Keratinocyte (primary cell): ENCODE measurements around the gene TRUB1.

Experiments
- CTCF ChIP-seq, 3 experiments: IDR thresholded peaks in 1 of 3; conservative IDR thresholded peaks in 1 of 3; optimal IDR thresholded peaks in 1 of 3; 2 replicates in 2 of 3; 3 replicates in 1 of 3; pipeline versions ENCODE3 to v1.5.1; 2011; ENCODE audit warnings: low read length in 3 of 3, mild to moderate bottlenecking in 3 of 3, moderate library complexity in 2 of 3, control low read depth in 1 of 3, inconsistent platforms in 1 of 3; ENCODE audit not compliant: insufficient read depth in 2 of 3; ENCODE audit errors: extremely low read depth in 1 of 3
- EZH2 ChIP-seq: IDR thresholded peaks from one replicate; pipeline ENCODE4 v1.6.1; 2012; ENCODE audit warnings: inconsistent platforms, mild to moderate bottlenecking, low read length, moderate library complexity

DNA sequence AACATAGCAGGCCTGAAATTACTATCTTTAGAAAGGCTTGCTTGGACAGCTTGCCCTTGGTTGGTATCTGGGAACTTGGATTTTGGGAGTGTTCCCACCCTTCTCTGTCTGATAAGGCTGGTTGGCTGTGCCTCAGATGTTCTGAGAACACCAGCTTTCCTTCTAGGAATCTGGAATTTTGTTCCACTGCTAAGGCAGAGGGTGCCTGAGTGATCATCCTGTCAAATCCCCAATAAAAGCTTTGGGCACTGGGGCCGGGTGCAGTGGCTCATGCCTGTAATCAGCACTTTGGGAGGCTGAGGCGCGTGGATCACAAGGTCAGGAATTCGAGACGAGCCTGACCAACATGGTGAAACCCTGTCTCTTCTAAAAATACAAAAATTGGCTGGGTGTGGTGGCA is 5.0 kb downstream of the TRUB1 start:
- no peak for TF ChIP-seq CTCF (optimal IDR thresholded peaks at IDR 0.05 in 1 of 3, IDR thresholded peaks at IDR 0.05 in 1 of 3, conservative IDR thresholded peaks at IDR 0.05 in 1 of 3; ENCODE audit: extremely low read depth in 1 of 3, insufficient read depth in 2 of 3, low read length in 3 of 3)
- TF ChIP-seq EZH2: no peak
